GM18507 (cell line): Measurements from ENCODE around the gene FGD4.

ENCODE experiments used
- DNase-seq: peaks from one replicate; pipeline ENCODE4 v3.0.0; 2011; ENCODE audit warnings: low read depth; ENCODE audit not compliant: insufficient read length; ENCODE audit errors: extremely low spot score
- FAIRE-seq: peaks from 2 replicates; lab custom pipeline; 2011; peaks lifted over from hg19 to GRCh38; lab: Jason Lieb, UNC

FGD4 gene

DNA sequence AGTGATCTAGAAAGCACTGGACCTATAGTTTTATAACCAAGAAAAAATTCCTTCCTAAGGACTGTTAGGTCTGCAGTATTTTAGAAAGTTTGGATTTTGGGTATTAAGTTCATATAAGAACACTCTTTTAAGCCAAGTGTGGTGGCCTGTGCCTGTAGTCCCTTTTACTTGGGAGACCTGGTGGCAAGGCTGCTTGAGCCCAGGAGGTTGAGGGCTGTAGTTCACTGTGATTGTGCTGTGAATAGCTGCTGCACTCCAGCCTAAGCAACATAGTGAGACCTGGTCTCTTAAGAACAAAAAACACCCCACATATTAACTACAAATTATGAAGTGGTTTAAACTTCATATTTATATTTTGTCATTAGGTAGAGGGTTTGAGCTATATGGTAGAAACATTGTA, 289.4 kb downstream of the FGD4 start:
- no peak for DNase-seq
- FAIRE-seq = no peak

DNA sequence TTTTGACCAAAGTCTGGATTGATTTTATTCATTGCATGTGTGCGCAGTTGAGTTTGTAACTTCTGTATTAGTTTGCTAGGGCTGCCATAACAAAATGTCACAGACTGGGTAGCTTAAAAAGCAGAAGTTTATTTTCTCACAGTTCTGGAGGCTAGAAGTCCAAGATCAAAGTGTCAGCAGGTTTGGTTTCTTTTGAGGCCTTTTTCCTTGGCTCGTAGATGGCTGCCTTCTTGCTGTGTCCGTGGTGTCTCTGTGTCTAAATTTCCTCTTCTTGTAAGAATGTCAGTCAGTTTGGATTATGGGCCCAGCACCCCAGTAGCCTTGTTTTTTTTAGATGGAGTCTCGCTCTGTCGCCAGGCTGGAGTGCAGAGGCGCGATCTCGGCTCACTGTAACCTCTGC, 291.6 kb downstream of the FGD4 start:
- peak; percentile 24 for FAIRE-seq

DNA sequence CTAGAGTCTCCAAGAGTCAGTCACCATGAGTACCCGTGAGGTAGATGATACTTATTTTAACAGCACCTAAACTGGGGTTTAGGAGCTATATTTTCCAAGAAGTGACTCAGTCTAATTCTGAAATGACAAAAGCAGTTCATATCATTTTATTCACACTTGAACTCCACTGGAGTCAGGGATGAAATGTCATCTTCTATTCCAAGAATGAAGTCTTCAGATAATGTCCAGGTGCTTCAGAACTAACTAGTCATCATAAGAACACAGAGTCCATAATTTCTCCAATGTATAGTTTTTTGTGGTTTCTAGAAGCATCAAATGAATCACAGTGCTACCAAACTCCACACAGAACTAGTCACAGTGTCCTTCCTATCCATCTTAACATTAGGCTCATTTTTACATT, 293.0 kb downstream of the FGD4 start:
- no peak for DNase-seq
- FAIRE-seq = no peak

More for the DNA sequence above, 291.6 kb downstream of the FGD4 start:
- no peak for DNase-seq

DNA sequence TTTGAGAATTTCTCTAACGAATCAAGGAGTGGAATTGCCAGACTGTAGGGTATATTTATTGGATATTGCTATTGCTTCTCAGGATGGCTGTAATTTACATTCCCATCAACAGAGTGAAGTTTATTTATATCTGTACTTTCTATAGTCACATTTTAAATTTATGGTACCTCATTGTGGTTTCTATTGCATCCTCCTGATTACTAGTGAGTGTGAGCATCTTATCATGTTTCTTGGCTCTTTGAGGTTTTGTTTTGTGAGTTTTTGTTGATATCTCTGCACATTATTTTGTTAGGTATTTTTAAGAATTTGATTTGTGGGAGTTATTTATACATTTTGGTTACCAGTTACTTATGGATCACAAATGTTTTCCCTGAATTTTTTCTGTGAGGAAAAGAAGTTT, 293.7 kb downstream of the FGD4 start:
- FAIRE-seq = no peak

More for the DNA sequence above, 293.7 kb downstream of the FGD4 start:
- no peak for DNase-seq
